Mammary epithelial cell (primary cell): ENCODE results near the gene OR7G1.

Source experiments
- CTCF ChIP-seq, 2 donors: IDR thresholded peaks in 1 of 2; conservative IDR thresholded peaks in 1 of 2; 2 replicates each; pipeline ENCODE4 v1.5.1; 2011 to 2012; ENCODE audit warnings: inconsistent platforms in 2 of 2, low read length in 2 of 2, mild to moderate bottlenecking in 2 of 2, control low read depth in 1 of 2, low read depth in 1 of 2; ENCODE audit not compliant: insufficient read depth in 1 of 2; ENCODE audit errors: extremely low read depth in 1 of 2
- EZH2 ChIP-seq: IDR thresholded peaks from 2 replicates; pipeline ENCODE4 v1.6.1; 2012; ENCODE audit warnings: low read length, inconsistent platforms, borderline replicate concordance

- TF ChIP-seq CTCF (conservative IDR thresholded peaks at IDR 0.05 in 1 of 2, IDR thresholded peaks at IDR 0.05 in 1 of 2; ENCODE audit: extremely low read depth in 1 of 2, insufficient read depth in 1 of 2, low read depth in 1 of 2, low read length in 2 of 2) = no peak
- TF ChIP-seq EZH2 = no peak
Measured at GRCh38 chr19:9076901-9077300, 38.7 kb downstream of the OR7G1 start.
